HepG2 (cell line): ENCODE data around the gene FAM174C. TPM values are rescaled to one million over a fixed set of nuclear protein-coding genes. Genes with fewer than 3 reads are reported as not detected.

Experiments
- ATF5 ChIP-seq: sonication (generic); formaldehyde crosslinking; IDR thresholded peaks from 2 replicates; pipeline ENCODE4 v1.4.0; 2020; ENCODE audit warnings: mild to moderate bottlenecking, low read depth, missing genetic modification reagents
- CHD4 ChIP-seq: fragments of 200-600 bp; sonication (generic); IDR thresholded peaks from 2 replicates; pipeline ENCODE4 v1.7.0; 2017; ENCODE audit warnings: mild to moderate bottlenecking, low read length, borderline replicate concordance
- DDIT3 ChIP-seq: sonication (generic); formaldehyde crosslinking; IDR thresholded peaks from 2 replicates; pipeline ENCODE4 v1.4.0; 2020; ENCODE audit warnings: mild to moderate bottlenecking, missing genetic modification reagents
- HNRNPUL1 ChIP-seq: fragments of 200-400 bp; formaldehyde crosslinking; IDR thresholded peaks from 2 replicates; pipeline ENCODE4 v1.6.1; 2017; ENCODE audit warnings: low read depth, mild to moderate bottlenecking, low read length, moderate library complexity
- IRX3 ChIP-seq: sonication (generic); formaldehyde crosslinking; IDR thresholded peaks from 2 replicates; pipeline ENCODE4 v1.8.1; 2023; ENCODE audit warnings: mild to moderate bottlenecking, low read depth, missing genetic modification reagents, borderline replicate concordance
- MTA1 ChIP-seq: sonication (generic); formaldehyde crosslinking; IDR thresholded peaks from 2 replicates; pipeline ENCODE4 v1.4.0; 2020; ENCODE audit warnings: missing genetic modification reagents, mild to moderate bottlenecking, borderline replicate concordance
- RFXAP ChIP-seq: sonication (generic); formaldehyde crosslinking; IDR thresholded peaks from 2 replicates; pipeline ENCODE4 v1.4.0; 2020; ENCODE audit warnings: missing genetic modification reagents, borderline replicate concordance
- SALL1 ChIP-seq: sonication (generic); formaldehyde crosslinking; IDR thresholded peaks from 2 replicates; pipeline ENCODE4 v1.8.0; 2022; ENCODE audit warnings: mild to moderate bottlenecking, missing genetic modification reagents
- TRIM22 ChIP-seq: fragments of 450-650 bp; IDR thresholded peaks from 2 replicates; pipeline ENCODE4 v1.6.1; 2017
- ZNF292 ChIP-seq: sonication (generic); formaldehyde crosslinking; IDR thresholded peaks from 2 replicates; pipeline ENCODE4 v1.8.1; 2022; ENCODE audit warnings: mild to moderate bottlenecking, low read depth, missing genetic modification reagents, borderline replicate concordance
- ZNF646 ChIP-seq: sonication (generic); formaldehyde crosslinking; IDR thresholded peaks from 2 replicates; pipeline ENCODE4 v1.9.0; 2021; ENCODE audit warnings: mild to moderate bottlenecking, missing genetic modification reagents
- ZNF740 ChIP-seq: sonication (generic); formaldehyde crosslinking; IDR thresholded peaks from 2 replicates; pipeline ENCODE4 v1.4.0; 2020; ENCODE audit warnings: missing genetic modification reagents
- polyA plus RNA-seq, 8 experiments: library from polyadenylated mRNA; depleted of rRNA in 3 of 8; stranded (reverse) in 7 of 8; unstranded in 1 of 8; fragments of >200 nt; fragmentation: Illumina TruSeq in 4 of 8; extraction: Trizol in 4 of 8; gene quantifications; 2 replicates each; pipeline versions ENCODE4 v1.2.1 to v1.2.3, GENCODE V29; 2011 to 2016; ENCODE audit warnings: low read depth in 4 of 8, missing spikeins in 1 of 8, mixed read lengths in 1 of 8; ENCODE audit not compliant: insufficient read depth in 1 of 8
- total RNA-seq, 5 experiments: library from RNA; depleted of rRNA; stranded (reverse); fragments of >200 nt; fragmentation: Illumina TruSeq; extraction: Trizol; gene quantifications; 2 replicates each; pipeline ENCODE4 v1.2.3, GENCODE V29; 2016; ENCODE audit warnings: low read depth in 1 of 5
- TF ChIP-seq, protein P1 (sequence below): IDR thresholded peaks from 2 replicates; pipeline ENCODE4 v1.6.1; 2016; ENCODE audit warnings: low read depth, control low read depth
- TF ChIP-seq, protein P2 (sequence below): sonication (generic); formaldehyde crosslinking; IDR thresholded peaks from 2 replicates; pipeline ENCODE4 v1.4.0; 2020; ENCODE audit warnings: missing genetic modification reagents, mild to moderate bottlenecking, borderline replicate concordance

FAM174C gene
- total and polyA plus RNA-seq, 2 of the 13 experiments (the other 11 are each of a cell fraction or from before 2014, with no cell fraction given) = 19.5 to 31.3 TPM

GRCh38 chr19:1252221-1252820 lies 23.0 kb upstream of the FAM174C start (continued):
- TF ChIP-seq ZNF646 (CRISPR knock-in tag) (no peak), IRX3 (no peak), ZNF292 (CRISPR knock-in tag) (no peak), ZNF740 (CRISPR knock-in tag) (no peak), SALL1 (peak; percentile 50; the same call in 1 of the 2 replicates), TRIM22 (no peak), RFXAP (CRISPR knock-in tag) (no peak), MTA1 (no peak), HNRNPUL1 (no peak), DDIT3 (no peak), ATF5 (CRISPR knock-in tag) (no peak), CHD4 (no peak)
- TF ChIP-seq, protein P1, sequence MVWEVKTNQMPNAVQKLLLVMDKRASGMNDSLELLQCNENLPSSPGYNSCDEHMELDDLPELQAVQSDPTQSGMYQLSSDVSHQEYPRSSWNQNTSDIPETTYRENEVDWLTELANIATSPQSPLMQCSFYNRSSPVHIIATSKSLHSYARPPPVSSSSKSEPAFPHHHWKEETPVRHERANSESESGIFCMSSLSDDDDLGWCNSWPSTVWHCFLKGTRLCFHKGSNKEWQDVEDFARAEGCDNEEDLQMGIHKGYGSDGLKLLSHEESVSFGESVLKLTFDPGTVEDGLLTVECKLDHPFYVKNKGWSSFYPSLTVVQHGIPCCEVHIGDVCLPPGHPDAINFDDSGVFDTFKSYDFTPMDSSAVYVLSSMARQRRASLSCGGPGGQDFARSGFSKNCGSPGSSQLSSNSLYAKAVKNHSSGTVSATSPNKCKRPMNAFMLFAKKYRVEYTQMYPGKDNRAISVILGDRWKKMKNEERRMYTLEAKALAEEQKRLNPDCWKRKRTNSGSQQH (CRISPR knock-in tag) = no peak
- TF ChIP-seq, protein P2, sequence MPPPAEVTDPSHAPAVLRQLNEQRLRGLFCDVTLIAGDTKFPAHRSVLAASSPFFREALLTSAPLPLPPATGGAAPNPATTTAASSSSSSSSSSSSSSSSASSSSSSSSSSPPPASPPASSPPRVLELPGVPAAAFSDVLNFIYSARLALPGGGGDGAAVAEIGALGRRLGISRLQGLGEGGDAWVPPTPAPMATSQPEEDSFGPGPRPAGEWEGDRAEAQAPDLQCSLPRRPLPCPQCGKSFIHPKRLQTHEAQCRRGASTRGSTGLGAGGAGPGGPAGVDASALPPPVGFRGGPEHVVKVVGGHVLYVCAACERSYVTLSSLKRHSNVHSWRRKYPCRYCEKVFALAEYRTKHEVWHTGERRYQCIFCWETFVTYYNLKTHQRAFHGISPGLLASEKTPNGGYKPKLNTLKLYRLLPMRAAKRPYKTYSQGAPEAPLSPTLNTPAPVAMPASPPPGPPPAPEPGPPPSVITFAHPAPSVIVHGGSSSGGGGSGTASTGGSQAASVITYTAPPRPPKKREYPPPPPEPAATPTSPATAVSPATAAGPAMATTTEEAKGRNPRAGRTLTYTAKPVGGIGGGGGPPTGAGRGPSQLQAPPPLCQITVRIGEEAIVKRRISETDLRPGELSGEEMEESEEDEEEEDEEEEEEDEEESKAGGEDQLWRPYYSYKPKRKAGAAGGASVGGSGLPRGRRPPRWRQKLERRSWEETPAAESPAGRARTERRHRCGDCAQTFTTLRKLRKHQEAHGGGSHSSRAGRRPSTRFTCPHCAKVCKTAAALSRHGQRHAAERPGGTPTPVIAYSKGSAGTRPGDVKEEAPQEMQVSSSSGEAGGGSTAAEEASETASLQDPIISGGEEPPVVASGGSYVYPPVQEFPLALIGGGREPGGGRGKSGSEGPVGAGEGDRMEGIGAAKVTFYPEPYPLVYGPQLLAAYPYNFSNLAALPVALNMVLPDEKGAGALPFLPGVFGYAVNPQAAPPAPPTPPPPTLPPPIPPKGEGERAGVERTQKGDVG (CRISPR knock-in tag) = no peak
